ENCODE measurements around the gene HNRNPCL2. TPM values are rescaled to one million over a fixed set of nuclear protein-coding genes. Genes with fewer than 3 reads are reported as not detected.
"Not testable (repeated sequence)": the region's sequence is repeated elsewhere in the genome, so short reads cannot be mapped to it uniquely, and the experiment has no call there.

Gene HNRNPCL2
- total RNA-seq (2021; ENCODE audit: unreplicated experiment) (not detected), Bru-seq, nascent RNA (not detected), BruChase-seq, experiment 1, labeled RNA remaining after a 6-hour chase (not detected), BruChase-seq, experiment 2, labeled RNA remaining after a 2-hour chase (not detected)
- polyA plus RNA-seq (2012), result not detected in 2 replicates
- long read RNA-seq, result 0 reads

DNA sequence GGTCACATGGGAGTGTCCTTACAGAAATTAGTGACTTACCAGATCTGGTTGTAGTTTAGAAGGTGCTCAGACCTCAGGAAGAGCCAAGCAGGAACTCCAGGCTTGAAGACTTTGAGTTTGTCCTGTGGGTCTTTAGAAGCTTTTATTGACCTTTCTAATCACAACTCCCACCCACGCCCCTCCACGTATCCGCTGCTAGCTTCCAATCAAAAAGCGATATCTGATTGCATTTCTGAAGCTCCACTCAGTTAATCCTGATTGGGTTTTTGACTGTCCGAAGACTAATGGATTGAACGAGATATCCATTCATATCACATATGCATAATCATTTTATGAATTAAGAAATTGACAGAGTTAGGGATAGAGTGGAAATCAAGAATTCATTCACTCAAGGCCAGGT, at the start of gene HNRNPCL2:
HNRNPCL2 (minus strand) TSS at position 101 of the 400 bp plus-strand sequence. CDS start 454 bp downstream, outside the sequence.
- H3K9ac ChIP-seq (ENCODE audit: low read length); H2AFZ ChIP-seq (ENCODE audit: low read depth, low read length, poor library complexity, severe bottlenecking); H3K9me3 ChIP-seq (ENCODE audit: control insufficient read depth in 1 of 2, insufficient read depth in 1 of 2, low read depth in 1 of 2, low read length in 2 of 2); DNase-seq (ENCODE audit: low read depth, low spot score); H3K79me2 ChIP-seq (ENCODE audit: insufficient read depth, low read length); ATAC-seq; POLR2A ChIA-PET; intact Hi-C loops (cut with micrococcal nuclease); H3K9me2 ChIP-seq (ENCODE audit: insufficient read depth); RAD21 ChIA-PET (ENCODE audit: low non-redundant PET in 1 of 2, low total read pairs in 2 of 2, uncharacterized antibody in 2 of 2, unreplicated experiment in 2 of 2); H3K36me3 ChIP-seq (ENCODE audit: control insufficient read depth in 1 of 2, insufficient read depth in 2 of 2, low read length in 2 of 2); H3K4me1 ChIP-seq (ENCODE audit: control insufficient read depth in 1 of 2, insufficient read depth in 2 of 2, low read length in 2 of 2); CTCF ChIA-PET; H3K4me3 ChIP-seq (replicated peaks in 1 of 2; ENCODE audit: low read depth in 1 of 2, low read length in 2 of 2); H3K4me2 ChIP-seq (ENCODE audit: low read length); H3K27me3 ChIP-seq (ENCODE audit: insufficient read depth, low read length); BruUV-seq (replicated peaks); H4K20me1 ChIP-seq (ENCODE audit: insufficient read depth); H3K27ac ChIP-seq (ENCODE audit: low read depth, low read length): not testable (repeated sequence)

DNA sequence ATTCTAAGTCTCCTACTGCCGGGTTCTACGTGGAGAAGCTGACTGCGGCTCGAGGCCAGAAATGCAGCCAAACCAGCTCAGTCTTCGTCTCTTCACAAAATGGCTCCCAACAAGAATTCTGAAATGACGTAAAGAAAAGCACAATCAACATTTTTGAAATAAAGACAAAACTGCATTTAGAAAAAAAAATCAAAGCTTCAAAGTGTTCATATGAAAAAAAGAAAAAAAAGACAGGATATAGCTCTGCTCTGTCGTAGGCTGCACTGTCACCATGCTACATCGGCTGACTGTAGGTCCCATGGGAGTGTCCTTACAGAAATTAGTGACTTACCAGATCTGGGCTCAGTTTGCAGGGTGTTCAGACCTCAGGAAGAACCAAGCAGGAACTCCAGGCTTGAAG, 48.9 kb upstream of the HNRNPCL2 start, which contains the start of gene HNRNPCL4:
HNRNPCL4 (minus strand) TSS at position 101 of the 400 bp plus-strand sequence. CDS start 164 bp downstream, outside the sequence.
- H4K20me1 ChIP-seq (ENCODE audit: insufficient read depth); BruUV-seq (replicated peaks); CTCF ChIA-PET: not testable (repeated sequence)

DNA sequence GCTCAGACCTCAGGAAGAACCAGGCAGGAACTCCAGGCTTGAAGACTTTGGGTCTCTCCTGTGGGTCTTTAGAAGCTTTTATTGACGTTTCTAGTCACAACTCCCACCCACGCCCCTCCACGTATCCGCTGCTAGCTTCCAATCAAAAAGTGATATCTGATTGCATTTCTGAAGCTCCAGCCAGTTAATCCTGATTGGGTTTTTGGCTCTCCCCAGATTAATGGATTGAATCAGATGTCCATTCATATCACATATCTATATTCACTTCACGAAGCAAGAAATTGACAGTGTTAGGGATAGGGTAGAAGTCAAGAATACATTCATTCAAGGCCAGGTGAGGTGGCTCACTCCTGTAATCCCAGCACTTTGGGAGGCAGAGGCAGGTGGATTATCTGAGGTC, 39.3 kb upstream of the HNRNPCL2 start, which contains the start of gene PRAMEF26:
PRAMEF26 (minus strand) TSS at position 101 of the 400 bp plus-strand sequence. CDS start 2,914 bp downstream, outside the sequence.
- H3K36me3 ChIP-seq (ENCODE audit: control insufficient read depth in 1 of 2, insufficient read depth in 2 of 2, low read length in 2 of 2); ATAC-seq; H3K79me2 ChIP-seq (ENCODE audit: insufficient read depth, low read length); H3K9ac ChIP-seq (ENCODE audit: low read length); CTCF ChIA-PET; DNase-seq (ENCODE audit: low read depth, low spot score); H3K9me3 ChIP-seq (ENCODE audit: control insufficient read depth in 1 of 2, insufficient read depth in 1 of 2, low read depth in 1 of 2, low read length in 2 of 2); H3K4me2 ChIP-seq (ENCODE audit: low read length); H3K4me1 ChIP-seq (ENCODE audit: control insufficient read depth in 1 of 2, insufficient read depth in 2 of 2, low read length in 2 of 2); H3K27me3 ChIP-seq (ENCODE audit: insufficient read depth, low read length); H4K20me1 ChIP-seq (ENCODE audit: insufficient read depth); intact Hi-C loops (cut with micrococcal nuclease); H2AFZ ChIP-seq (ENCODE audit: low read depth, low read length, poor library complexity, severe bottlenecking); H3K27ac ChIP-seq (ENCODE audit: low read depth, low read length); POLR2A ChIA-PET; H3K4me3 ChIP-seq (replicated peaks in 1 of 2; ENCODE audit: low read depth in 1 of 2, low read length in 2 of 2); H3K9me2 ChIP-seq (ENCODE audit: insufficient read depth); BruUV-seq (replicated peaks); RAD21 ChIA-PET (ENCODE audit: low non-redundant PET in 1 of 2, low total read pairs in 2 of 2, uncharacterized antibody in 2 of 2, unreplicated experiment in 2 of 2): not testable (repeated sequence)

More for the DNA sequence above, 48.9 kb upstream of the HNRNPCL2 start, which contains the start of gene HNRNPCL4:
- H3K4me1 ChIP-seq (ENCODE audit: control insufficient read depth in 1 of 2, insufficient read depth in 2 of 2, low read length in 2 of 2); H3K4me2 ChIP-seq (ENCODE audit: low read length); H2AFZ ChIP-seq (ENCODE audit: low read depth, low read length, poor library complexity, severe bottlenecking); H3K36me3 ChIP-seq (ENCODE audit: control insufficient read depth in 1 of 2, insufficient read depth in 2 of 2, low read length in 2 of 2); H3K9me2 ChIP-seq (ENCODE audit: insufficient read depth); H3K9me3 ChIP-seq (ENCODE audit: control insufficient read depth in 1 of 2, insufficient read depth in 1 of 2, low read depth in 1 of 2, low read length in 2 of 2); H3K4me3 ChIP-seq (replicated peaks in 1 of 2; ENCODE audit: low read depth in 1 of 2, low read length in 2 of 2); DNase-seq (ENCODE audit: low read depth, low spot score); H3K79me2 ChIP-seq (ENCODE audit: insufficient read depth, low read length); ATAC-seq; POLR2A ChIA-PET; intact Hi-C loops (cut with micrococcal nuclease); H3K9ac ChIP-seq (ENCODE audit: low read length); RAD21 ChIA-PET (ENCODE audit: low non-redundant PET in 1 of 2, low total read pairs in 2 of 2, uncharacterized antibody in 2 of 2, unreplicated experiment in 2 of 2); H3K27ac ChIP-seq (ENCODE audit: low read depth, low read length); H3K27me3 ChIP-seq (ENCODE audit: insufficient read depth, low read length): not testable (repeated sequence)

DNA sequence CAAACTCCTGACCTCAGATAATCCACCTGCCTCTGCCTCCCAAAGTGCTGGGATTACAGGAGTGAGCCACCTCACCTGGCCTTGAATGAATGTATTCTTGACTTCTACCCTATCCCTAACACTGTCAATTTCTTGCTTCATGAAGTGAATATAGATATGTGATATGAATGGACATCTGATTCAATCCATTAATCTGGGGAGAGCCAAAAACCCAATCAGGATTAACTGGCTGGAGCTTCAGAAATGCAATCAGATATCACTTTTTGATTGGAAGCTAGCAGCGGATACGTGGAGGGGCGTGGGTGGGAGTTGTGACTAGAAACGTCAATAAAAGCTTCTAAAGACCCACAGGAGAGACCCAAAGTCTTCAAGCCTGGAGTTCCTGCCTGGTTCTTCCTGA, 46.2 kb downstream of the HNRNPCL2 start, which contains the start of gene PRAMEF25:
PRAMEF25 (plus strand) TSS at position 301 of the 400 bp plus-strand sequence. CDS start 2,920 bp downstream, outside the sequence.
- H2AFZ ChIP-seq (ENCODE audit: low read depth, low read length, poor library complexity, severe bottlenecking); H3K9ac ChIP-seq (ENCODE audit: low read length); RAD21 ChIA-PET (ENCODE audit: low non-redundant PET in 1 of 2, low total read pairs in 2 of 2, uncharacterized antibody in 2 of 2, unreplicated experiment in 2 of 2); H3K9me2 ChIP-seq (ENCODE audit: insufficient read depth); ATAC-seq; H3K9me3 ChIP-seq (ENCODE audit: control insufficient read depth in 1 of 2, insufficient read depth in 1 of 2, low read depth in 1 of 2, low read length in 2 of 2); CTCF ChIA-PET; BruUV-seq (replicated peaks); DNase-seq (ENCODE audit: low read depth, low spot score); intact Hi-C loops (cut with micrococcal nuclease); H3K27me3 ChIP-seq (ENCODE audit: insufficient read depth, low read length); H3K4me1 ChIP-seq (ENCODE audit: control insufficient read depth in 1 of 2, insufficient read depth in 2 of 2, low read length in 2 of 2); H3K4me2 ChIP-seq (ENCODE audit: low read length); POLR2A ChIA-PET; H3K4me3 ChIP-seq (replicated peaks in 1 of 2; ENCODE audit: low read depth in 1 of 2, low read length in 2 of 2); H3K36me3 ChIP-seq (ENCODE audit: control insufficient read depth in 1 of 2, insufficient read depth in 2 of 2, low read length in 2 of 2); H4K20me1 ChIP-seq (ENCODE audit: insufficient read depth); H3K27ac ChIP-seq (ENCODE audit: low read depth, low read length); H3K79me2 ChIP-seq (ENCODE audit: insufficient read depth, low read length): not testable (repeated sequence)

Measured in HCT116 (cell line).